Activated naive CD8-positive, alpha-beta T cell treated with anti-CD3 and anti-CD28 coated beads for 36 hours (primary cell): Measurements from ENCODE around the gene STRIP1. TPM values are rescaled to one million over a fixed set of nuclear protein-coding genes. Genes with fewer than 3 reads are reported as not detected.
A peak's percentile ranks its signal among the peaks of the same experiment; 100 is the strongest.

ENCODE experiments used
- DNase-seq: peaks from one replicate; pipeline ENCODE4 v3.0.0; 2021
- H3K27ac Mint-ChIP-seq: one replicate; pipeline ENCODE4 v1.8.0; 2022; ENCODE audit warnings: mild to moderate bottlenecking, moderate library complexity, mixed read lengths
- H3K27me3 Mint-ChIP-seq: one replicate; pipeline ENCODE4 v1.8.0; 2022; ENCODE audit warnings: mild to moderate bottlenecking, mixed read lengths
- H3K36me3 Mint-ChIP-seq: one replicate; pipeline ENCODE4 v1.8.0; 2021; ENCODE audit warnings: mild to moderate bottlenecking, mixed read lengths
- H3K4me1 Mint-ChIP-seq: one replicate; pipeline ENCODE4 v1.8.0; 2021; ENCODE audit warnings: mixed read lengths
- H3K4me3 Mint-ChIP-seq: one replicate; pipeline ENCODE4 v1.8.0; 2022; ENCODE audit warnings: mild to moderate bottlenecking, moderate library complexity, mixed read lengths
- H3K9me3 Mint-ChIP-seq: one replicate; pipeline ENCODE4 v1.8.0; 2022; ENCODE audit warnings: mixed read lengths
- total RNA-seq, 2 experiments: library from RNA; stranded (reverse); gene quantifications; one replicate each; pipeline ENCODE4 v1.2.3, GENCODE V29; 2021

The STRIP1 gene
- total RNA-seq, 2 experiments from 2014 or later: 29.9 to 31.8 TPM

- Mint-ChIP-seq H3K4me1 (peaks cover 10% of the 10 kb centered on the region), H3K36me3 (no peaks in the 10 kb centered on the region), H3K9me3 (no peaks in the 10 kb centered on the region), H3K27me3 (peaks cover 69% of the 10 kb centered on the region), H3K27ac (no peak overlapping the region), H3K4me3 (no peak overlapping the region)
- no peak for DNase-seq
Measured at GRCh38 chr1:110085671-110086070, 51.2 kb downstream of the STRIP1 start.

- no peak for DNase-seq
- Mint-ChIP-seq H3K4me1 (peaks cover 10% of the 10 kb centered on the region), H3K36me3 (no peaks in the 10 kb centered on the region), H3K4me3 (no peak overlapping the region), H3K27me3 (peaks cover 60% of the 10 kb centered on the region), H3K27ac (no peak overlapping the region), H3K9me3 (no peaks in the 10 kb centered on the region)
Measured at GRCh38 chr1:110086961-110087360, 52.5 kb downstream of the STRIP1 start.

- no peak overlapping the region for H3K4me3 Mint-ChIP-seq
- H3K9me3 Mint-ChIP-seq: no peaks in the 10 kb centered on the region
- no peaks in the 10 kb centered on the region for H3K36me3 Mint-ChIP-seq
- peaks cover 10% of the 10 kb centered on the region for H3K4me1 Mint-ChIP-seq
- H3K27me3 Mint-ChIP-seq: peaks cover 49% of the 10 kb centered on the region
- H3K27ac Mint-ChIP-seq: no peak overlapping the region
- DNase-seq: peak; percentile 36
Measured at GRCh38 chr1:110087812-110088738, 53.7 kb downstream of the STRIP1 start.

- no peaks in the 10 kb centered on the region for H3K36me3 Mint-ChIP-seq
- DNase-seq: no peak
- peaks cover 3% of the 10 kb centered on the region for H3K4me1 Mint-ChIP-seq
- H3K4me3 Mint-ChIP-seq: no peak overlapping the region
- no peak overlapping the region for H3K27ac Mint-ChIP-seq
- no peaks in the 10 kb centered on the region for H3K9me3 Mint-ChIP-seq
- H3K27me3 Mint-ChIP-seq: peaks cover 42% of the 10 kb centered on the region
Measured at GRCh38 chr1:110088739-110089316, 54.4 kb downstream of the STRIP1 start.

- no peaks in the 10 kb centered on the region for H3K36me3 Mint-ChIP-seq
- no peak for DNase-seq
- H3K9me3 Mint-ChIP-seq: no peaks in the 10 kb centered on the region
- H3K4me3 Mint-ChIP-seq: no peak overlapping the region
- H3K4me1 Mint-ChIP-seq: no peaks in the 10 kb centered on the region
- H3K27ac Mint-ChIP-seq: no peak overlapping the region
- peaks cover 37% of the 10 kb centered on the region for H3K27me3 Mint-ChIP-seq
Measured at GRCh38 chr1:110089561-110090275, 55.3 kb downstream of the STRIP1 start.

- Mint-ChIP-seq H3K36me3 (no peaks in the 10 kb centered on the region), H3K27ac (no peak overlapping the region), H3K9me3 (no peaks in the 10 kb centered on the region), H3K4me3 (no peak overlapping the region), H3K27me3 (peaks cover 21% of the 10 kb centered on the region), H3K4me1 (no peaks in the 10 kb centered on the region)
- DNase-seq: no peak
Measured at GRCh38 chr1:110091381-110091780, 57.0 kb downstream of the STRIP1 start.

GRCh38 chr1:110091791-110092190, 57.4 kb downstream of the STRIP1 start:
- Mint-ChIP-seq H3K4me1 (no peaks in the 10 kb centered on the region), H3K36me3 (no peaks in the 10 kb centered on the region), H3K27ac (no peak overlapping the region), H3K27me3 (peaks cover 17% of the 10 kb centered on the region), H3K9me3 (no peaks in the 10 kb centered on the region), H3K4me3 (no peak overlapping the region)
- DNase-seq: no peak

GRCh38 chr1:110092991-110093390, 58.6 kb downstream of the STRIP1 start:
- Mint-ChIP-seq H3K4me3 (no peak overlapping the region), H3K27me3 (peaks cover 10% of the 10 kb centered on the region), H3K4me1 (no peaks in the 10 kb centered on the region), H3K36me3 (no peaks in the 10 kb centered on the region), H3K9me3 (no peaks in the 10 kb centered on the region), H3K27ac (no peak overlapping the region)
- no peak for DNase-seq

GRCh38 chr1:110094931-110095654, 60.7 kb downstream of the STRIP1 start:
- Mint-ChIP-seq H3K27ac (no peak overlapping the region), H3K27me3 (peaks cover 4% of the 10 kb centered on the region), H3K4me3 (no peak overlapping the region), H3K36me3 (no peaks in the 10 kb centered on the region), H3K4me1 (no peaks in the 10 kb centered on the region), H3K9me3 (no peaks in the 10 kb centered on the region)
- DNase-seq: no peak

GRCh38 chr1:110097507-110098221, 63.2 kb downstream of the STRIP1 start:
- H3K4me1 Mint-ChIP-seq: no peaks in the 10 kb centered on the region
- no peak overlapping the region for H3K27ac Mint-ChIP-seq
- no peaks in the 10 kb centered on the region for H3K9me3 Mint-ChIP-seq
- DNase-seq: no peak
- H3K27me3 Mint-ChIP-seq: peaks cover 4% of the 10 kb centered on the region
- no peaks in the 10 kb centered on the region for H3K36me3 Mint-ChIP-seq
- no peak overlapping the region for H3K4me3 Mint-ChIP-seq

GRCh38 chr1:110098222-110099026, 64.0 kb downstream of the STRIP1 start:
- Mint-ChIP-seq H3K27me3 (peaks cover 4% of the 10 kb centered on the region), H3K4me1 (no peaks in the 10 kb centered on the region), H3K36me3 (no peaks in the 10 kb centered on the region), H3K27ac (no peak overlapping the region), H3K4me3 (no peak overlapping the region), H3K9me3 (no peaks in the 10 kb centered on the region)
- no peak for DNase-seq

- Mint-ChIP-seq H3K4me1 (peaks cover 2% of the 10 kb centered on the region), H3K27ac (no peak overlapping the region), H3K27me3 (no peaks in the 10 kb centered on the region), H3K4me3 (no peak overlapping the region), H3K36me3 (no peaks in the 10 kb centered on the region), H3K9me3 (no peaks in the 10 kb centered on the region)
- DNase-seq: no peak
Measured at GRCh38 chr1:110100335-110100734, 65.9 kb downstream of the STRIP1 start.

GRCh38 chr1:110102081-110102480, 67.7 kb downstream of the STRIP1 start:
- peaks cover 2% of the 10 kb centered on the region for H3K4me1 Mint-ChIP-seq
- DNase-seq: no peak
- H3K4me3 Mint-ChIP-seq: no peak overlapping the region
- no peaks in the 10 kb centered on the region for H3K36me3 Mint-ChIP-seq
- no peak overlapping the region for H3K27ac Mint-ChIP-seq
- H3K9me3 Mint-ChIP-seq: no peaks in the 10 kb centered on the region
- no peaks in the 10 kb centered on the region for H3K27me3 Mint-ChIP-seq
